K562 (cell line): ENCODE data around the gene CFAP251. TPM values are rescaled to one million over a fixed set of nuclear protein-coding genes. Genes with fewer than 3 reads are reported as not detected.

Experiments
- ATF3 ChIP-seq, 2 experiments: fragments of 450-650 bp in 1 of 2; sonication (generic) in 1 of 2; formaldehyde crosslinking in 1 of 2; IDR thresholded peaks in 1 of 2; conservative IDR thresholded peaks in 1 of 2; 2 replicates each; pipeline versions ENCODE4 v1.6.1 to v1.8.1; 2016 to 2023; ENCODE audit warnings: mild to moderate bottlenecking in 2 of 2, moderate library complexity in 2 of 2, inconsistent platforms in 1 of 2, missing genetic modification reagents in 1 of 2
- BACH1 ChIP-seq: fragments of 200-800 bp; sonication (Bioruptor generic); IDR thresholded peaks from 2 replicates; pipeline ENCODE4 v1.6.1; 2016; ENCODE audit warnings: missing genetic modification characterization, missing compliant biosample characterization
- BHLHE40 ChIP-seq: IDR thresholded peaks from 2 replicates; pipeline ENCODE4 v1.6.1; 2011; ENCODE audit warnings: low read length, improper control_type of control experiment
- CHD2 ChIP-seq: IDR thresholded peaks from 2 replicates; pipeline ENCODE4 v1.6.1; 2011; ENCODE audit warnings: low read depth, low read length
- E2F6 ChIP-seq, 2 experiments: IDR thresholded peaks; 2 replicates each; pipeline ENCODE4 v1.6.1; 2011; ENCODE audit warnings: borderline replicate concordance in 1 of 2, control low read depth in 1 of 2, low read depth in 1 of 2, low read length in 1 of 2, mild to moderate bottlenecking in 1 of 2, mixed read lengths in 1 of 2, moderate library complexity in 1 of 2; ENCODE audit not compliant: insufficient read depth in 1 of 2, insufficient read length in 1 of 2, poor library complexity in 1 of 2, severe bottlenecking in 1 of 2; ENCODE audit errors: extremely low read depth in 1 of 2
- GABPB1 ChIP-seq: sonication (generic); formaldehyde crosslinking; IDR thresholded peaks from 2 replicates; pipeline ENCODE4 v1.8.0; 2022; ENCODE audit warnings: mild to moderate bottlenecking, missing genetic modification reagents
- HDAC6 ChIP-seq: IDR thresholded peaks from 2 replicates; pipeline ENCODE4 v1.6.1; 2012; ENCODE audit warnings: low read depth, mild to moderate bottlenecking, control low read depth, inconsistent platforms, low read length, moderate library complexity
- HNRNPUL1 ChIP-seq: fragments of 200-400 bp; formaldehyde crosslinking; IDR thresholded peaks from 2 replicates; pipeline ENCODE4 v1.6.1; 2017; ENCODE audit warnings: low read length
- ID3 ChIP-seq, 2 experiments: fragments of 250-450 bp in 1 of 2; fragments of 450-650 bp in 1 of 2; sonication (Bioruptor Pico) in 1 of 2; IDR thresholded peaks; 2 replicates each; pipeline versions ENCODE4 v1.6.1 to v1.8.0; 2016 to 2021; ENCODE audit warnings: mild to moderate bottlenecking in 2 of 2, moderate library complexity in 2 of 2, missing compliant biosample characterization in 1 of 2, missing genetic modification characterization in 1 of 2
- KDM2B ChIP-seq: fragments of 250-450 bp; sonication (Bioruptor Pico); IDR thresholded peaks from 2 replicates; pipeline ENCODE4 v1.8.0; 2021; ENCODE audit warnings: mild to moderate bottlenecking, moderate library complexity
- KLF6 ChIP-seq: fragments of 250-450 bp; sonication (Bioruptor Pico); IDR thresholded peaks from 2 replicates; pipeline ENCODE4 v1.4.0; 2020; ENCODE audit warnings: mild to moderate bottlenecking, moderate library complexity, borderline replicate concordance
- LEF1 ChIP-seq: fragments of 450-650 bp; IDR thresholded peaks from 2 replicates; pipeline ENCODE4 v1.6.1; 2016; ENCODE audit warnings: mild to moderate bottlenecking
- MTA1 ChIP-seq: fragments of 450-650 bp; IDR thresholded peaks from 2 replicates; pipeline ENCODE4 v1.6.1; 2017; ENCODE audit warnings: borderline replicate concordance
- NR0B1 ChIP-seq: fragments of 450-650 bp; IDR thresholded peaks from one replicate; pipeline ENCODE4 v1.6.1; 2018; ENCODE audit warnings: mild to moderate bottlenecking, moderate library complexity; ENCODE audit not compliant: partially characterized antibody
- NUFIP1 ChIP-seq: fragments of 450-650 bp; IDR thresholded peaks from 2 replicates; pipeline ENCODE4 v1.6.1; 2018; ENCODE audit not compliant: partially characterized antibody
- PATZ1 ChIP-seq: fragments of 250-450 bp; sonication (Bioruptor Pico); IDR thresholded peaks from 2 replicates; pipeline ENCODE4 v1.5.0; 2020; ENCODE audit warnings: mild to moderate bottlenecking, borderline replicate concordance
- RNF2 ChIP-seq: sonication (generic); IDR thresholded peaks from 2 replicates; pipeline ENCODE4 v1.6.1; 2016
- RUNX1 ChIP-seq: sonication (generic); IDR thresholded peaks from 2 replicates; pipeline ENCODE4 v1.6.1; 2016; ENCODE audit warnings: antibody characterized with exemption, low read depth
- ZFP1 ChIP-seq: fragments of 450-650 bp; formaldehyde crosslinking; IDR thresholded peaks from 2 replicates; pipeline ENCODE4 v1.4.0; 2020; ENCODE audit warnings: mild to moderate bottlenecking, mixed read lengths
- ZNF316 ChIP-seq: fragments of 450-650 bp; IDR thresholded peaks from 2 replicates; pipeline ENCODE4 v1.6.1; 2016
- ZNF444 ChIP-seq: fragments of 250-450 bp; sonication (Bioruptor Pico); IDR thresholded peaks from 2 replicates; pipeline ENCODE4 v1.4.0; 2020; ENCODE audit warnings: mild to moderate bottlenecking, moderate library complexity
- ZNF551 ChIP-seq: fragments of 250-450 bp; sonication (Bioruptor Pico); IDR thresholded peaks from 2 replicates; pipeline ENCODE4 v1.5.0; 2021; ENCODE audit warnings: mild to moderate bottlenecking, moderate library complexity
- polyA plus RNA-seq, 8 experiments: library from polyadenylated mRNA; depleted of rRNA in 4 of 8; stranded (reverse) in 5 of 8; unstranded in 3 of 8; fragments of >200 nt; fragmentation: Nextera tagmentation in 2 of 8; fragmentation: Illumina TruSeq in 1 of 8; extraction: Ambion mirVana in 2 of 8; extraction: Trizol in 1 of 8; gene quantifications; 2 replicates each; pipeline versions ENCODE4 v1.2.1 to v1.2.3, GENCODE V29; 2011 to 2014; ENCODE audit warnings: inconsistent platforms in 1 of 8, missing spikeins in 1 of 8
- total RNA-seq, 7 experiments: library from RNA; depleted of rRNA in 6 of 7; stranded (reverse); fragments of >200 nt in 6 of 7; fragmentation: Illumina TruSeq in 2 of 7; extraction: Trizol in 2 of 7; gene quantifications; 2 replicates each; pipeline versions ENCODE4 v1.2.1 to v1.2.3, GENCODE V29; 2011 to 2021; ENCODE audit warnings: low replicate concordance in 1 of 7

CFAP251 gene
- total and polyA plus RNA-seq, 9 of the 15 experiments (the other 6 are each of a cell fraction or from before 2014, with no cell fraction given) = 16.6 to 31.0 (median 19.1) TPM

- no peak for TF ChIP-seq NUFIP1
- peak; percentile 91 to 92 for TF ChIP-seq E2F6 (IDR thresholded peaks at IDR 0.05; ENCODE audit: borderline replicate concordance in 1 of 2, extremely low read depth in 1 of 2, insufficient read depth in 1 of 2, insufficient read length in 1 of 2, low read depth in 1 of 2, low read length in 1 of 2, poor library complexity in 1 of 2, severe bottlenecking in 1 of 2)
- no peak for TF ChIP-seq HDAC6
- no peak for TF ChIP-seq PATZ1 (CRISPR knock-in tag)
- TF ChIP-seq HNRNPUL1 = no peak
- TF ChIP-seq GABPB1 = peak; percentile 97
- TF ChIP-seq NR0B1 = no peak
- TF ChIP-seq BACH1 (tag) = no peak
- peak; percentile 71; the same call in 1 of the 2 replicates for TF ChIP-seq KDM2B (CRISPR knock-in tag)
- no peak for TF ChIP-seq ID3 (CRISPR knock-in tag; IDR thresholded peaks at IDR 0.05)
- TF ChIP-seq ID3 (tag; IDR thresholded peaks at IDR 0.05) = peak; percentile 23; the same call in 1 of the 2 replicates
- TF ChIP-seq CHD2 = peak; percentile 91
- 0 out of 2 replicates have a peak, but pooled peaks have one; percentile 2 for TF ChIP-seq ZNF316
- TF ChIP-seq LEF1 = peak; percentile 51; the same call in 1 of the 2 replicates
- peak; percentile 94 for TF ChIP-seq KLF6 (CRISPR knock-in tag)
- peak; percentile 18; the same call in 1 of the 2 replicates for TF ChIP-seq RUNX1
- TF ChIP-seq ZFP1 = no peak
- TF ChIP-seq MTA1 = peak; percentile 88
- TF ChIP-seq RNF2 = peak; percentile 48
- TF ChIP-seq ZNF444 (CRISPR knock-in tag) = no peak
- no peak for TF ChIP-seq ZNF551 (CRISPR knock-in tag)
- peak; percentile 96 for TF ChIP-seq ATF3 (IDR thresholded peaks at IDR 0.05)
- peak; percentile 95 for TF ChIP-seq ATF3 (CRISPR knock-in tag; conservative IDR thresholded peaks at IDR 0.05)
- TF ChIP-seq BHLHE40 = peak; percentile 99
These were observed 29.7 kb upstream of the CFAP251 start, which contains the start of gene PSMD9 (continued) for GRCh38 chr12:121888478-121889273.
